Measurements from ENCODE around the gene NABP1.
"Not testable (repeated sequence)": the region's sequence is repeated elsewhere in the genome, so short reads cannot be mapped to it uniquely, and the experiment has no call there.

The NABP1 gene

GRCh38 chr2:191638079-191638801 lies 39.7 kb upstream of the NABP1 start:
- H3K9ac ChIP-seq (ENCODE audit: low read depth, low read length) = peak overlapping the region; percentile 79
- H3K4me3 ChIP-seq (ENCODE audit: low read length) = no peak overlapping the region

GRCh38 chr2:191638802-191639172 lies 39.1 kb upstream of the NABP1 start:
- Histone ChIP-seq H3K9ac (ENCODE audit: low read depth, low read length) (no peak overlapping the region), H3K36me3 (ENCODE audit: insufficient read depth, low read length) (no peaks in the 10 kb centered on the region), H3K4me2 (ENCODE audit: low read length) (no peak overlapping the region), H3K4me1 (ENCODE audit: control insufficient read depth, insufficient read depth, low read length) (peaks cover 44% of the 10 kb centered on the region), H3K9me3 (replicated peaks; ENCODE audit: low read length) (no peaks in the 10 kb centered on the region), H3K27me3 (ENCODE audit: control insufficient read depth, insufficient read depth, low read length) (no peaks in the 10 kb centered on the region), H3K4me3 (ENCODE audit: low read length) (no peak overlapping the region)

More at GRCh38 chr2:191638079-191638801, 39.7 kb upstream of the NABP1 start:
- Histone ChIP-seq H3K4me1 (ENCODE audit: control insufficient read depth, insufficient read depth, low read length) (peaks cover 44% of the 10 kb centered on the region), H3K36me3 (ENCODE audit: insufficient read depth, low read length) (no peaks in the 10 kb centered on the region), H3K9me3 (replicated peaks; ENCODE audit: low read length) (no peaks in the 10 kb centered on the region), H3K4me2 (ENCODE audit: low read length) (peak overlapping the region; percentile 56), H3K27me3 (ENCODE audit: control insufficient read depth, insufficient read depth, low read length) (no peaks in the 10 kb centered on the region)

GRCh38 chr2:191641609-191642008 lies 36.3 kb upstream of the NABP1 start:
- Histone ChIP-seq H3K4me3 (ENCODE audit: low read length) (no peak overlapping the region), H3K4me1 (ENCODE audit: control insufficient read depth, insufficient read depth, low read length) (peaks cover 21% of the 10 kb centered on the region), H3K4me2 (ENCODE audit: low read length) (no peak overlapping the region), H3K9ac (ENCODE audit: low read depth, low read length) (no peak overlapping the region), H3K36me3 (ENCODE audit: insufficient read depth, low read length) (no peaks in the 10 kb centered on the region), H3K9me3 (replicated peaks; ENCODE audit: low read length) (no peaks in the 10 kb centered on the region), H3K27me3 (ENCODE audit: control insufficient read depth, insufficient read depth, low read length) (no peaks in the 10 kb centered on the region)

GRCh38 chr2:191642541-191642940 lies 35.4 kb upstream of the NABP1 start:
- H3K9me3 ChIP-seq (replicated peaks; ENCODE audit: low read length) = no peaks in the 10 kb centered on the region

GRCh38 chr2:191643429-191643828 lies 34.5 kb upstream of the NABP1 start:
- Histone ChIP-seq H3K4me2 (ENCODE audit: low read length) (no peak overlapping the region), H3K4me3 (ENCODE audit: low read length) (no peak overlapping the region), H3K9me3 (replicated peaks; ENCODE audit: low read length) (no peaks in the 10 kb centered on the region), H3K9ac (ENCODE audit: low read depth, low read length) (no peak overlapping the region), H3K36me3 (ENCODE audit: insufficient read depth, low read length) (no peaks in the 10 kb centered on the region), H3K27me3 (ENCODE audit: control insufficient read depth, insufficient read depth, low read length) (no peaks in the 10 kb centered on the region), H3K4me1 (ENCODE audit: control insufficient read depth, insufficient read depth, low read length) (peaks cover 3% of the 10 kb centered on the region)

More at GRCh38 chr2:191642541-191642940, 35.4 kb upstream of the NABP1 start:
- Histone ChIP-seq H3K4me2 (ENCODE audit: low read length) (no peak overlapping the region), H3K4me1 (ENCODE audit: control insufficient read depth, insufficient read depth, low read length) (peaks cover 12% of the 10 kb centered on the region), H3K4me3 (ENCODE audit: low read length) (no peak overlapping the region), H3K27me3 (ENCODE audit: control insufficient read depth, insufficient read depth, low read length) (no peaks in the 10 kb centered on the region), H3K9ac (ENCODE audit: low read depth, low read length) (no peak overlapping the region), H3K36me3 (ENCODE audit: insufficient read depth, low read length) (no peaks in the 10 kb centered on the region)

- H3K27me3 ChIP-seq (ENCODE audit: control insufficient read depth, insufficient read depth, low read length); H3K36me3 ChIP-seq (ENCODE audit: insufficient read depth, low read length); H3K4me3 ChIP-seq (ENCODE audit: low read length); H3K9ac ChIP-seq (ENCODE audit: low read depth, low read length); H3K4me1 ChIP-seq (ENCODE audit: control insufficient read depth, insufficient read depth, low read length); H3K4me2 ChIP-seq (ENCODE audit: low read length); H3K9me3 ChIP-seq (replicated peaks; ENCODE audit: low read length): not testable (repeated sequence)
These were observed 33.3 kb upstream of the NABP1 start for GRCh38 chr2:191644613-191645012.

- no peaks in the 10 kb centered on the region for H3K4me1 ChIP-seq (ENCODE audit: control insufficient read depth, insufficient read depth, low read length)
- H3K4me3 ChIP-seq (ENCODE audit: low read length) = no peak overlapping the region
- H3K27me3 ChIP-seq (ENCODE audit: control insufficient read depth, insufficient read depth, low read length) = no peaks in the 10 kb centered on the region
- no peak overlapping the region for H3K4me2 ChIP-seq (ENCODE audit: low read length)
- H3K9me3 ChIP-seq (replicated peaks; ENCODE audit: low read length) = no peaks in the 10 kb centered on the region
- H3K36me3 ChIP-seq (ENCODE audit: insufficient read depth, low read length) = no peaks in the 10 kb centered on the region
- no peak overlapping the region for H3K9ac ChIP-seq (ENCODE audit: low read depth, low read length)
These were observed 32.9 kb upstream of the NABP1 start for GRCh38 chr2:191645032-191645431.

GRCh38 chr2:191645434-191646162 lies 32.3 kb upstream of the NABP1 start:
- Histone ChIP-seq H3K4me2 (ENCODE audit: low read length) (no peak overlapping the region), H3K9ac (ENCODE audit: low read depth, low read length) (no peak overlapping the region), H3K36me3 (ENCODE audit: insufficient read depth, low read length) (no peaks in the 10 kb centered on the region), H3K9me3 (replicated peaks; ENCODE audit: low read length) (no peaks in the 10 kb centered on the region), H3K27me3 (ENCODE audit: control insufficient read depth, insufficient read depth, low read length) (no peaks in the 10 kb centered on the region), H3K4me3 (ENCODE audit: low read length) (no peak overlapping the region), H3K4me1 (ENCODE audit: control insufficient read depth, insufficient read depth, low read length) (no peaks in the 10 kb centered on the region)

- H3K36me3 ChIP-seq (ENCODE audit: insufficient read depth, low read length) = no peaks in the 10 kb centered on the region
- H3K4me1 ChIP-seq (ENCODE audit: control insufficient read depth, insufficient read depth, low read length) = no peaks in the 10 kb centered on the region
- H3K9me3 ChIP-seq (replicated peaks; ENCODE audit: low read length) = no peaks in the 10 kb centered on the region
- no peak overlapping the region for H3K9ac ChIP-seq (ENCODE audit: low read depth, low read length)
- H3K4me2 ChIP-seq (ENCODE audit: low read length) = no peak overlapping the region
- H3K27me3 ChIP-seq (ENCODE audit: control insufficient read depth, insufficient read depth, low read length) = no peaks in the 10 kb centered on the region
- H3K4me3 ChIP-seq (ENCODE audit: low read length) = no peak overlapping the region
These were observed 31.6 kb upstream of the NABP1 start for GRCh38 chr2:191646163-191646902.

GRCh38 chr2:191649519-191649918 lies 28.4 kb upstream of the NABP1 start:
- no peaks in the 10 kb centered on the region for H3K36me3 ChIP-seq (ENCODE audit: insufficient read depth, low read length)
- no peak overlapping the region for H3K9ac ChIP-seq (ENCODE audit: low read depth, low read length)
- H3K4me2 ChIP-seq (ENCODE audit: low read length) = no peak overlapping the region
- no peaks in the 10 kb centered on the region for H3K27me3 ChIP-seq (ENCODE audit: control insufficient read depth, insufficient read depth, low read length)
- no peaks in the 10 kb centered on the region for H3K9me3 ChIP-seq (replicated peaks; ENCODE audit: low read length)
- H3K4me1 ChIP-seq (ENCODE audit: control insufficient read depth, insufficient read depth, low read length) = no peaks in the 10 kb centered on the region
- no peak overlapping the region for H3K4me3 ChIP-seq (ENCODE audit: low read length)

- no peaks in the 10 kb centered on the region for H3K9me3 ChIP-seq (replicated peaks; ENCODE audit: low read length)
- no peaks in the 10 kb centered on the region for H3K27me3 ChIP-seq (ENCODE audit: control insufficient read depth, insufficient read depth, low read length)
- no peak overlapping the region for H3K4me3 ChIP-seq (ENCODE audit: low read length)
- H3K4me2 ChIP-seq (ENCODE audit: low read length) = no peak overlapping the region
- H3K36me3 ChIP-seq (ENCODE audit: insufficient read depth, low read length) = no peaks in the 10 kb centered on the region
- H3K9ac ChIP-seq (ENCODE audit: low read depth, low read length) = no peak overlapping the region
- no peaks in the 10 kb centered on the region for H3K4me1 ChIP-seq (ENCODE audit: control insufficient read depth, insufficient read depth, low read length)
These were observed 26.8 kb upstream of the NABP1 start for GRCh38 chr2:191650896-191651773.
